ENCODE results near the gene SLBP. TPM values are rescaled to one million over a fixed set of nuclear protein-coding genes. Genes with fewer than 3 reads are reported as not detected.

SLBP gene
- total RNA-seq, 6 experiments from 2014 or later: 13.1 to 30.8 (median 14.7) TPM

- Histone ChIP-seq H3K4me3 (no peak overlapping the region), H3K9me3 (no peaks in the 10 kb centered on the region), H3K36me3 (no peaks in the 10 kb centered on the region), H3K27me3 (no peaks in the 10 kb centered on the region), H3K27ac (no peak overlapping the region), H3K4me1 (no peaks in the 10 kb centered on the region)
- 100% methylated on average over 1 of the region's 48 CpGs for WGBS (ENCODE audit: insufficient coverage, low coverage, low lambda C conversion rate, missing lambda C conversion rate)
- no peak for DNase-seq
- intact Hi-C loops (cut with DNase I): no loop called here
- TF ChIP-seq, protein P1, sequence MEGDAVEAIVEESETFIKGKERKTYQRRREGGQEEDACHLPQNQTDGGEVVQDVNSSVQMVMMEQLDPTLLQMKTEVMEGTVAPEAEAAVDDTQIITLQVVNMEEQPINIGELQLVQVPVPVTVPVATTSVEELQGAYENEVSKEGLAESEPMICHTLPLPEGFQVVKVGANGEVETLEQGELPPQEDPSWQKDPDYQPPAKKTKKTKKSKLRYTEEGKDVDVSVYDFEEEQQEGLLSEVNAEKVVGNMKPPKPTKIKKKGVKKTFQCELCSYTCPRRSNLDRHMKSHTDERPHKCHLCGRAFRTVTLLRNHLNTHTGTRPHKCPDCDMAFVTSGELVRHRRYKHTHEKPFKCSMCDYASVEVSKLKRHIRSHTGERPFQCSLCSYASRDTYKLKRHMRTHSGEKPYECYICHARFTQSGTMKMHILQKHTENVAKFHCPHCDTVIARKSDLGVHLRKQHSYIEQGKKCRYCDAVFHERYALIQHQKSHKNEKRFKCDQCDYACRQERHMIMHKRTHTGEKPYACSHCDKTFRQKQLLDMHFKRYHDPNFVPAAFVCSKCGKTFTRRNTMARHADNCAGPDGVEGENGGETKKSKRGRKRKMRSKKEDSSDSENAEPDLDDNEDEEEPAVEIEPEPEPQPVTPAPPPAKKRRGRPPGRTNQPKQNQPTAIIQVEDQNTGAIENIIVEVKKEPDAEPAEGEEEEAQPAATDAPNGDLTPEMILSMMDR (IDR thresholded peaks at IDR 0.05): no peak
- no peak for TF ChIP-seq POLR2A (IDR thresholded peaks at IDR 0.05)
- no peak for ATAC-seq
These were observed 68.0 kb downstream of the SLBP start for GRCh38 chr4:1643971-1644735.

Small RNA genes lying within 50 kb of the gene (small RNA-seq; reads per million reads assigned to genes)
- 0 reads per million in 2 experiments for gene RF00019

Other genes with a start within 250 kb of the SLBP start
- gene FAM53A, start 28.0 kb downstream of the SLBP start, total RNA-seq: 1 to 10 TPM in 2 of 6 experiments, under 1 TPM in 4; 0.56 to 3.5 (median 0.74) TPM
- 10 to 100 TPM; 13.8 to 51.0 (median 25.4) TPM for gene TMEM129, start 9.0 kb upstream of the SLBP start, total RNA-seq
- gene TACC3, start 9.2 kb upstream of the SLBP start, total RNA-seq: 1 to 10 TPM; 2.2 to 5.7 (median 4.8) TPM
- gene FGFR3, start 81.0 kb upstream of the SLBP start, total RNA-seq: 10 to 100 TPM; 14.3 to 30.0 (median 25.7) TPM
- gene LETM1, start 143.8 kb upstream of the SLBP start, total RNA-seq: 10 to 100 TPM; 18.1 to 31.0 (median 25.6) TPM
- 10 to 100 TPM; 11.4 to 19.4 (median 14.0) TPM for gene NSD2, start 159.1 kb upstream of the SLBP start, total RNA-seq